ENCODE results near the gene ACSM5. TPM values are rescaled to one million over a fixed set of nuclear protein-coding genes. Genes with fewer than 3 reads are reported as not detected.

Gene ACSM5
- total RNA-seq, 2 experiments from 2014 or later, result not detected

- ChIA-PET CTCF (no interaction called here), POLR2A (no interaction called here)
- H3K9me3 ChIP-seq (ENCODE audit: control insufficient read depth in 1 of 2, insufficient read depth in 1 of 2, low read length in 2 of 2), result no peaks in the 10 kb centered on the region
- no peak overlapping the region for H3K27ac ChIP-seq (ENCODE audit: low read depth in 1 of 2, low read length in 2 of 2)
- H3K27me3 Mint-ChIP-seq, result peaks cover 15% of the 10 kb centered on the region
- H3K9me3 Mint-ChIP-seq, result no peaks in the 10 kb centered on the region
- intact Hi-C loops (cut with DNase I, micrococcal nuclease), result no loop called here
- ATAC-seq (ENCODE audit: poor library complexity) (no peak), DNase-seq (no peak)
- no peaks in the 10 kb centered on the region for H3K36me3 ChIP-seq (ENCODE audit: insufficient read depth, low read length)
- H3K4me1 ChIP-seq (ENCODE audit: insufficient read depth, low read length), result no peaks in the 10 kb centered on the region
- H3K4me3 Mint-ChIP-seq, result no peak overlapping the region
- TF ChIP-seq, protein P1, sequence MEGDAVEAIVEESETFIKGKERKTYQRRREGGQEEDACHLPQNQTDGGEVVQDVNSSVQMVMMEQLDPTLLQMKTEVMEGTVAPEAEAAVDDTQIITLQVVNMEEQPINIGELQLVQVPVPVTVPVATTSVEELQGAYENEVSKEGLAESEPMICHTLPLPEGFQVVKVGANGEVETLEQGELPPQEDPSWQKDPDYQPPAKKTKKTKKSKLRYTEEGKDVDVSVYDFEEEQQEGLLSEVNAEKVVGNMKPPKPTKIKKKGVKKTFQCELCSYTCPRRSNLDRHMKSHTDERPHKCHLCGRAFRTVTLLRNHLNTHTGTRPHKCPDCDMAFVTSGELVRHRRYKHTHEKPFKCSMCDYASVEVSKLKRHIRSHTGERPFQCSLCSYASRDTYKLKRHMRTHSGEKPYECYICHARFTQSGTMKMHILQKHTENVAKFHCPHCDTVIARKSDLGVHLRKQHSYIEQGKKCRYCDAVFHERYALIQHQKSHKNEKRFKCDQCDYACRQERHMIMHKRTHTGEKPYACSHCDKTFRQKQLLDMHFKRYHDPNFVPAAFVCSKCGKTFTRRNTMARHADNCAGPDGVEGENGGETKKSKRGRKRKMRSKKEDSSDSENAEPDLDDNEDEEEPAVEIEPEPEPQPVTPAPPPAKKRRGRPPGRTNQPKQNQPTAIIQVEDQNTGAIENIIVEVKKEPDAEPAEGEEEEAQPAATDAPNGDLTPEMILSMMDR (IDR thresholded peaks at IDR 0.05), result no peak
- H3K27ac Mint-ChIP-seq, result no peak overlapping the region
- H3K36me3 Mint-ChIP-seq (ENCODE audit: low read depth), result no peaks in the 10 kb centered on the region
- H3K27me3 ChIP-seq (ENCODE audit: control insufficient read depth in 1 of 2, insufficient read depth in 2 of 2, low read length in 2 of 2), result no peaks in the 10 kb centered on the region
- no peak overlapping the region for H3K4me3 ChIP-seq (ENCODE audit: low read length)
- H3K4me1 Mint-ChIP-seq (ENCODE audit: low read depth), result no peaks in the 10 kb centered on the region
Measured at GRCh38 chr16:20364051-20364450, 45.3 kb upstream of the ACSM5 start.

DNA sequence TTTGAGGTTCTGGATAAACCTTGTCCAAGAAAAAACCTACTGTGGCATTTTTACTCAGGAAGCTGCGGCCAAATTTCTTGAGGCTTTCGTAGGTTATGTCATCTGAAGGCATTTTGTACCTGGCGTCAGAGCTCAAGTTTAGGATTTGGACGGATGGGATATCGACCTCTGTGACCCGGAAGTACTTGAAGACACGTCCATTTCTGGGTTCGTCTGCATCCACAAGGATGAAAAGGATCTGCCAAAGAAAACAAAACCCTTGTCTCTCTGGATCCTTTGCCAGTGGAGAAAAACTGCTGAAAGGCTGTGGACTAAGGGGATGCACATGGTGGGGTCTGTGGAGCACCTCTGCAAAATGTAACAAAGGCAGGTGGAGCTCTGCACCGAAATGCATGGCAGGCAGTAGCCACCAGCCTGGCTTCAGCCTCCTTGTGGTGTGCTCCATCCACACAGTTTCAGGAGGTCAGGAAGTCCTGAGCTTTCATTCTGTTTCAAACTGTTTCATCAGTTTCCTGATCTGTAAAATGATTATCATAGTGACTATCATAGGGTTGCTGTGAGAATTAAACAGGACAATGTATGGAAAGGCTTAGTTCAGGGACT lies 39.8 kb upstream of the ACSM5 start:
- Mint-ChIP-seq H3K4me1 (ENCODE audit: low read depth) (no peaks in the 10 kb centered on the region), H3K27ac (no peak overlapping the region), H3K9me3 (no peaks in the 10 kb centered on the region), H3K27me3 (peaks cover 15% of the 10 kb centered on the region), H3K36me3 (ENCODE audit: low read depth) (no peaks in the 10 kb centered on the region), H3K4me3 (no peak overlapping the region)
- Histone ChIP-seq H3K36me3 (ENCODE audit: insufficient read depth, low read length) (no peaks in the 10 kb centered on the region), H3K4me3 (ENCODE audit: low read length) (no peak overlapping the region), H3K27ac (ENCODE audit: low read depth in 1 of 2, low read length in 2 of 2) (no peak overlapping the region), H3K27me3 (ENCODE audit: control insufficient read depth in 1 of 2, insufficient read depth in 2 of 2, low read length in 2 of 2) (no peaks in the 10 kb centered on the region), H3K4me1 (ENCODE audit: insufficient read depth, low read length) (no peaks in the 10 kb centered on the region), H3K9me3 (ENCODE audit: control insufficient read depth in 1 of 2, insufficient read depth in 1 of 2, low read length in 2 of 2) (no peaks in the 10 kb centered on the region)
- ChIA-PET POLR2A (no interaction called here), CTCF (no interaction called here)
- DNase-seq (no peak), ATAC-seq (ENCODE audit: poor library complexity) (no peak)
- TF ChIP-seq, protein P1 (IDR thresholded peaks at IDR 0.05), result no peak
- intact Hi-C loops (cut with DNase I, micrococcal nuclease), result no loop called here

- TF ChIP-seq, protein P1 (IDR thresholded peaks at IDR 0.05), result no peak
- no peak for ATAC-seq (ENCODE audit: poor library complexity)
- H3K27ac ChIP-seq (ENCODE audit: low read depth in 1 of 2, low read length in 2 of 2), result no peak overlapping the region
- H3K36me3 ChIP-seq (ENCODE audit: insufficient read depth, low read length), result no peaks in the 10 kb centered on the region
- no peak overlapping the region for H3K4me3 Mint-ChIP-seq
- H3K4me1 Mint-ChIP-seq (ENCODE audit: low read depth), result no peaks in the 10 kb centered on the region
- intact Hi-C loops (cut with DNase I, micrococcal nuclease), result no loop called here
- H3K4me1 ChIP-seq (ENCODE audit: insufficient read depth, low read length), result no peaks in the 10 kb centered on the region
- no peaks in the 10 kb centered on the region for H3K9me3 Mint-ChIP-seq
- DNase-seq, result no peak
- peaks cover 0 to 6% of the 10 kb centered on the region in 2 experiments for H3K27me3 ChIP-seq (ENCODE audit: control insufficient read depth in 1 of 2, insufficient read depth in 2 of 2, low read length in 2 of 2)
- H3K27me3 Mint-ChIP-seq, result peaks cover 17% of the 10 kb centered on the region
- no peaks in the 10 kb centered on the region for H3K9me3 ChIP-seq (ENCODE audit: control insufficient read depth in 1 of 2, insufficient read depth in 1 of 2, low read length in 2 of 2)
- no peak overlapping the region for H3K4me3 ChIP-seq (ENCODE audit: low read length)
- POLR2A ChIA-PET, result no interaction called here
- no peaks in the 10 kb centered on the region for H3K36me3 Mint-ChIP-seq (ENCODE audit: low read depth)
- H3K27ac Mint-ChIP-seq, result no peak overlapping the region
- CTCF ChIA-PET, result no interaction called here
Measured at GRCh38 chr16:20372701-20373100, 36.6 kb upstream of the ACSM5 start.
